Liver (tissue), 9 donors: Measurements from ENCODE around the gene SVEP1. TPM values are rescaled to one million over a fixed set of nuclear protein-coding genes. Genes with fewer than 3 reads are reported as not detected.

Experiments used
- DNase-seq: peaks from one replicate; pipeline ENCODE4 v3.0.0-alpha.2; 2017; ENCODE audit warnings: low spot score
- H3K27ac ChIP-seq, 2 donors: one replicate each; pipeline ENCODE4 v1.7.0; 2013; ENCODE audit warnings: inconsistent platforms in 2 of 2, low read length in 2 of 2, control low read depth in 1 of 2, low read depth in 1 of 2, mild to moderate bottlenecking in 1 of 2
- H3K27me3 ChIP-seq, 4 donors: one replicate each; pipeline versions ENCODE4 v1.6.1 to v1.7.0; 2013; ENCODE audit warnings: low read length in 3 of 4, inconsistent platforms in 1 of 4, mild to moderate bottlenecking in 1 of 4, moderate library complexity in 1 of 4; ENCODE audit not compliant: control insufficient read depth in 4 of 4, insufficient read depth in 4 of 4
- H3K36me3 ChIP-seq, 4 donors: one replicate each; pipeline versions ENCODE4 v1.6.1 to v1.7.0; 2013; ENCODE audit warnings: low read length in 3 of 4, mild to moderate bottlenecking in 3 of 4, low read depth in 1 of 4, moderate library complexity in 1 of 4; ENCODE audit not compliant: control insufficient read depth in 4 of 4, insufficient read depth in 3 of 4
- H3K4me1 ChIP-seq, 4 donors: one replicate each; pipeline versions ENCODE4 v1.6.1 to v1.7.0; 2013; ENCODE audit warnings: low read length in 3 of 4, mild to moderate bottlenecking in 3 of 4, moderate library complexity in 1 of 4; ENCODE audit not compliant: control insufficient read depth in 4 of 4, insufficient read depth in 4 of 4
- H3K4me3 ChIP-seq, 3 donors: one replicate each; pipeline versions ENCODE4 v1.6.1 to v1.7.0; 2013; ENCODE audit warnings: low read length in 3 of 3, control low read depth in 1 of 3, low read depth in 1 of 3, mild to moderate bottlenecking in 1 of 3
- H3K9ac ChIP-seq, 2 donors: one replicate each; pipeline ENCODE4 v1.7.0; 2013; ENCODE audit warnings: low read length in 2 of 2, mild to moderate bottlenecking in 2 of 2, moderate library complexity in 2 of 2, control low read depth in 1 of 2, low read depth in 1 of 2
- H3K9me3 ChIP-seq, 4 donors: one replicate each; pipeline versions ENCODE4 v1.6.1 to v1.7.0; 2013; ENCODE audit warnings: low read length in 3 of 4; ENCODE audit not compliant: control insufficient read depth in 4 of 4
- EGR1 ChIP-seq, 2 donors: IDR thresholded peaks; 2 replicates each; pipeline ENCODE4 v1.6.1; 2016 to 2018; ENCODE audit warnings: antibody characterized with exemption in 2 of 2, low read depth in 2 of 2
- FOXA1 ChIP-seq: IDR thresholded peaks from 2 replicates; pipeline ENCODE4 v1.6.1; 2016; ENCODE audit warnings: antibody characterized with exemption
- FOXA2 ChIP-seq: IDR thresholded peaks from 2 replicates; pipeline ENCODE4 v1.6.1; 2016; ENCODE audit warnings: antibody characterized with exemption
- GABPA ChIP-seq, 2 donors: IDR thresholded peaks in 1 of 2; conservative IDR thresholded peaks in 1 of 2; 2 replicates each; pipeline ENCODE4 v1.6.1; 2016; ENCODE audit warnings: antibody characterized with exemption in 2 of 2, mild to moderate bottlenecking in 1 of 2, moderate library complexity in 1 of 2
- HNF4A ChIP-seq, 2 donors: conservative IDR thresholded peaks; 2 replicates each; pipeline ENCODE4 v1.6.1; 2016; ENCODE audit warnings: antibody characterized with exemption in 2 of 2, mild to moderate bottlenecking in 2 of 2
- HNF4G ChIP-seq: IDR thresholded peaks from 2 replicates; pipeline ENCODE4 v1.6.1; 2016; ENCODE audit warnings: antibody characterized with exemption
- JUND ChIP-seq, 2 donors: IDR thresholded peaks; 2 replicates each; pipeline ENCODE4 v1.6.1; 2016; ENCODE audit warnings: antibody characterized with exemption in 2 of 2
- NR2F2 ChIP-seq: IDR thresholded peaks from 2 replicates; pipeline ENCODE4 v1.6.1; 2016; ENCODE audit warnings: antibody characterized with exemption
- RAD21 ChIP-seq, 2 donors: IDR thresholded peaks; 2 replicates each; pipeline ENCODE4 v1.6.1; 2016; ENCODE audit warnings: antibody characterized with exemption in 2 of 2, mild to moderate bottlenecking in 2 of 2
- RXRA ChIP-seq, 2 donors: IDR thresholded peaks; 2 replicates each; pipeline ENCODE4 v1.6.1; 2017 to 2018; ENCODE audit warnings: antibody characterized with exemption in 2 of 2, mild to moderate bottlenecking in 1 of 2
- SP1 ChIP-seq: IDR thresholded peaks from 2 replicates; pipeline ENCODE4 v1.6.1; 2018; ENCODE audit warnings: antibody characterized with exemption, mild to moderate bottlenecking
- TAF1 ChIP-seq: conservative IDR thresholded peaks from 2 replicates; pipeline ENCODE4 v1.6.1; 2016; ENCODE audit warnings: antibody characterized with exemption, mild to moderate bottlenecking
- YY1 ChIP-seq: IDR thresholded peaks from 2 replicates; pipeline ENCODE4 v1.6.1; 2016; ENCODE audit warnings: antibody characterized with exemption, mild to moderate bottlenecking
- WGBS: extraction: QIAGEN DNeasy Blood & Tissue Kit; methylation state at CpG from one replicate; pipeline ENCODE4 v1.1.7; 2013; 5-methylcytosine and 5-hydroxymethylcytosine counted together
- polyA plus RNA-seq, 2 donors: library from polyadenylated mRNA; stranded (reverse) in 1 of 2; unstranded in 1 of 2; fragments of 200-250 nt in 1 of 2; fragments of >200 nt in 1 of 2; fragmentation: Nextera tagmentation in 1 of 2; extraction: Ambion mirVana in 1 of 2; gene quantifications; one replicate each; pipeline versions ENCODE4 v1.2.1 to v1.2.3, GENCODE V29; 2013 to 2015
- total RNA-seq, 2 donors: library from RNA; depleted of rRNA; stranded (reverse); fragments of >200 nt; gene quantifications; one replicate each; pipeline ENCODE4 v1.2.3, GENCODE V29; 2014
- TF ChIP-seq, protein P1 (sequence below): fragments of 150-350 bp; IDR thresholded peaks from 2 replicates; pipeline ENCODE4 v1.5.1; 2017; ENCODE audit warnings: improper control_type of control experiment, low read depth, low read length; ENCODE audit not compliant: missing input control
- TF ChIP-seq, protein P2 (sequence below): IDR thresholded peaks from 2 replicates; pipeline ENCODE4 v1.6.1; 2016; ENCODE audit warnings: antibody characterized with exemption
- TF ChIP-seq, protein P3 (sequence below): IDR thresholded peaks from 2 replicates; pipeline ENCODE4 v1.6.1; 2016; ENCODE audit warnings: antibody characterized with exemption
- TF ChIP-seq, protein P4 (sequence below): IDR thresholded peaks from 2 replicates; pipeline ENCODE4 v1.6.1; 2016; ENCODE audit warnings: antibody characterized with exemption, mild to moderate bottlenecking
- donor health status: healthy.
- donor health status: healthy.
- donor health status: healthy.
- donor health status: healthy.
- donor health status: healthy.

Gene SVEP1
- total and polyA plus RNA-seq, 4 donors, result 0.58 to 7.5 (median 1.8) TPM

DNA sequence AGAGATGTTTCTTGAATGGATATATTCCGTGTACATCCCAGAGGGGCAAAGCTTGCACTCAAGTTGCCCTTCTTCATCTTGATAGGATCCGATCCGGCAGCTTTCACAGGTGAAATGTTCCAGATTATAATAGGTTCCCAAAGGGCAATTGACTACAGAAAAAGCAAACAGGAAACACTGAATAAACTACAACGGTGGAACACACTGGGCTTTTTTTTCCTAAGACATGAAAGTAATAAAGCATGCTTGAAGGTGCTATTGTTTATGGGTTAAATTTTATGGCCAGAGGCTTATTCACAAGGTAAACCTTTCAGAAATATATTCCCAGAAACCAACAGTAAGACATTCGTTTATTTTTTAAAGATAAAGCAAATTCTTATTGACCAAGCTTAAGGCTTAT lies 110.6 kb downstream of the SVEP1 start:
- Histone ChIP-seq H3K27me3 (peaks cover 0 to 3% (median 0%) of the 10 kb centered on the region in 4 donors), H3K36me3 (no peaks in the 10 kb centered on the region), H3K4me1 (no peaks in the 10 kb centered on the region), H3K9me3 (no peaks in the 10 kb centered on the region), H3K4me3 (no peak overlapping the region), H3K27ac (no peak overlapping the region), H3K9ac (no peak overlapping the region)
- TF ChIP-seq SP1, result no peak
- TF ChIP-seq FOXA1, result no peak
- no peak for TF ChIP-seq YY1
- DNase-seq, result no peak
- WGBS, result 44% methylated on average over 5 of the region's 5 CpGs

DNA sequence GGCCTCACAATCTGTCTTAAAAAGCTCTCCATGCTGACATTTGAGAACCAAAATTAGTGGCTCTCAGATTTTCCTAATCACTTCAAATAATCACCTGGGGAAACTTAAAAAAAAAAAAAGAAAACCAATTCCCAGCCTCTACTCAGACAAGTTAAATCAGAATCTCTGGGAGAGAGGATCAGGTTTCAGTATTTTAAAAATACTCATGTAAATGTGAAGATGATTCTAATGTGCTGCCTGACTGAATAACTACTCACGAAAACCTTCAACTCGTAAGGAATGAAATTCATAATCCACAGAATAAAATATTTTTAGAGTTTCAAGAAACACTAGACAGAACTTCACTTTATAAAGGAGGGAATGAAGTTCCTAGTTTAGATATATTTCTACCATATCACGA lies 114.4 kb downstream of the SVEP1 start:
- H3K36me3 ChIP-seq, result no peaks in the 10 kb centered on the region
- H3K27ac ChIP-seq, result no peak overlapping the region
- WGBS, result 88% methylated on average over 3 of the region's 3 CpGs
- H3K27me3 ChIP-seq, result peaks cover 0 to 6% (median 0%) of the 10 kb centered on the region in 4 donors
- H3K9me3 ChIP-seq, result no peaks in the 10 kb centered on the region
- H3K4me3 ChIP-seq, result no peak overlapping the region
- TF ChIP-seq TAF1, result no peak
- no peak for TF ChIP-seq RXRA (IDR thresholded peaks at IDR 0.05)
- no peak for TF ChIP-seq GABPA (IDR thresholded peaks at IDR 0.05 in 1 of 2, conservative IDR thresholded peaks at IDR 0.05 in 1 of 2)
- TF ChIP-seq, protein P1, sequence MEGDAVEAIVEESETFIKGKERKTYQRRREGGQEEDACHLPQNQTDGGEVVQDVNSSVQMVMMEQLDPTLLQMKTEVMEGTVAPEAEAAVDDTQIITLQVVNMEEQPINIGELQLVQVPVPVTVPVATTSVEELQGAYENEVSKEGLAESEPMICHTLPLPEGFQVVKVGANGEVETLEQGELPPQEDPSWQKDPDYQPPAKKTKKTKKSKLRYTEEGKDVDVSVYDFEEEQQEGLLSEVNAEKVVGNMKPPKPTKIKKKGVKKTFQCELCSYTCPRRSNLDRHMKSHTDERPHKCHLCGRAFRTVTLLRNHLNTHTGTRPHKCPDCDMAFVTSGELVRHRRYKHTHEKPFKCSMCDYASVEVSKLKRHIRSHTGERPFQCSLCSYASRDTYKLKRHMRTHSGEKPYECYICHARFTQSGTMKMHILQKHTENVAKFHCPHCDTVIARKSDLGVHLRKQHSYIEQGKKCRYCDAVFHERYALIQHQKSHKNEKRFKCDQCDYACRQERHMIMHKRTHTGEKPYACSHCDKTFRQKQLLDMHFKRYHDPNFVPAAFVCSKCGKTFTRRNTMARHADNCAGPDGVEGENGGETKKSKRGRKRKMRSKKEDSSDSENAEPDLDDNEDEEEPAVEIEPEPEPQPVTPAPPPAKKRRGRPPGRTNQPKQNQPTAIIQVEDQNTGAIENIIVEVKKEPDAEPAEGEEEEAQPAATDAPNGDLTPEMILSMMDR, result no peak
- TF ChIP-seq FOXA1, result no peak
- no peak for TF ChIP-seq NR2F2
- TF ChIP-seq RAD21 (IDR thresholded peaks at IDR 0.05), result no peak
- no peak for TF ChIP-seq FOXA2
- TF ChIP-seq EGR1 (IDR thresholded peaks at IDR 0.05; ENCODE audit: low read depth in 2 of 2), result no peak
- TF ChIP-seq HNF4G, result no peak
- no peak for TF ChIP-seq JUND (IDR thresholded peaks at IDR 0.05)
- H3K4me1 ChIP-seq, result no peaks in the 10 kb centered on the region
- H3K9ac ChIP-seq, result no peak overlapping the region
- no peak for DNase-seq

DNA sequence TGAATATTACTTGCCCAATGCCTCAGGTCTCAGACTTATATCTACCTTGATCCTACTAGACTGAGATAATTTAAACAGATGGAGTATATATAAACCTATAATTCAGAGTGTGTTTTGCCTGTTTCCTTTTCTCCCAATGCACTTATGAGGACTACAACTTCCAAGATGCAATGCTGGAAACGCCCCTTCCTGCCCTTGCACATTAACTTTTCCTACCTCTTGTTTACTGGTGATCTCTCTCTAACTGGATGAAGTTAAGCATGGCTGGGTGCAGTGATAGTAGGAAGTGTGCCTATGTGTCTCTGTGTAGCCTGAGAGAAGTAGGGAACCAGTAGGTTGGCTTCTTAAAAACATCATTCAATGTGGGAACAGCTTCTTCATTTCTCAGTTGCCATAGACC lies 115.2 kb downstream of the SVEP1 start:
- DNase-seq, result no peak
- H3K9me3 ChIP-seq, result no peaks in the 10 kb centered on the region
- H3K9ac ChIP-seq, result no peak overlapping the region
- no peak overlapping the region for H3K27ac ChIP-seq
- peaks cover 0 to 3% (median 0%) of the 10 kb centered on the region in 4 donors for H3K27me3 ChIP-seq
- no peaks in the 10 kb centered on the region for H3K4me1 ChIP-seq
- H3K4me3 ChIP-seq, result no peak overlapping the region
- TF ChIP-seq RAD21 (IDR thresholded peaks at IDR 0.05) (no peak), YY1 (no peak)
- TF ChIP-seq, protein P2, sequence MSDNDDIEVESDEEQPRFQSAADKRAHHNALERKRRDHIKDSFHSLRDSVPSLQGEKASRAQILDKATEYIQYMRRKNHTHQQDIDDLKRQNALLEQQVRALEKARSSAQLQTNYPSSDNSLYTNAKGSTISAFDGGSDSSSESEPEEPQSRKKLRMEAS, result no peak
- WGBS, result 88% methylated on average over 1 of the region's 1 CpG
- H3K36me3 ChIP-seq, result no peaks in the 10 kb centered on the region

DNA sequence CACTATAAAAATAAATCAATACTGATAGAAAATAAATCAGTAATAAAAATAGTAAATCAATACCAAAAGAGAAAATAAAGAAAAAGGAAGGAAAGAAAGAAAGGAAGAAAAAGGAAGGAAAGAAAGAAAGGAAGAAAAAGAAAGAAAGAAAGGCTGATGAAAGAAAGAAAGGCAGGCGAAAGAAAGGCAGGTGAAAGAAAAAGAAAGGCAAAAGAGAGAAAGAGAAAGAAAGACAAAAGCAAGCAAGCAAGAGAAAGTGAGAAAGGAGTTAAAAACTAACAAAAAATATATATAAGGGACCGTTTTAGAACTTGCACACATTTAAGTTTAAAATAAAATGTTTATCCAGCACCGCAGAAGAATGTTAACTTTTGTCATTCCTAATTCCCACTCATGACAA lies 116.0 kb downstream of the SVEP1 start:
- no peaks in the 10 kb centered on the region for H3K4me1 ChIP-seq
- no peaks in the 10 kb centered on the region for H3K9me3 ChIP-seq
- no peak overlapping the region for H3K4me3 ChIP-seq
- no peaks in the 10 kb centered on the region for H3K36me3 ChIP-seq
- no peak overlapping the region for H3K9ac ChIP-seq
- TF ChIP-seq HNF4A (conservative IDR thresholded peaks at IDR 0.05), result no peak
- TF ChIP-seq NR2F2, result no peak
- no peak for TF ChIP-seq HNF4G
- TF ChIP-seq RAD21 (IDR thresholded peaks at IDR 0.05), result no peak
- TF ChIP-seq YY1, result no peak
- TF ChIP-seq, protein P3, sequence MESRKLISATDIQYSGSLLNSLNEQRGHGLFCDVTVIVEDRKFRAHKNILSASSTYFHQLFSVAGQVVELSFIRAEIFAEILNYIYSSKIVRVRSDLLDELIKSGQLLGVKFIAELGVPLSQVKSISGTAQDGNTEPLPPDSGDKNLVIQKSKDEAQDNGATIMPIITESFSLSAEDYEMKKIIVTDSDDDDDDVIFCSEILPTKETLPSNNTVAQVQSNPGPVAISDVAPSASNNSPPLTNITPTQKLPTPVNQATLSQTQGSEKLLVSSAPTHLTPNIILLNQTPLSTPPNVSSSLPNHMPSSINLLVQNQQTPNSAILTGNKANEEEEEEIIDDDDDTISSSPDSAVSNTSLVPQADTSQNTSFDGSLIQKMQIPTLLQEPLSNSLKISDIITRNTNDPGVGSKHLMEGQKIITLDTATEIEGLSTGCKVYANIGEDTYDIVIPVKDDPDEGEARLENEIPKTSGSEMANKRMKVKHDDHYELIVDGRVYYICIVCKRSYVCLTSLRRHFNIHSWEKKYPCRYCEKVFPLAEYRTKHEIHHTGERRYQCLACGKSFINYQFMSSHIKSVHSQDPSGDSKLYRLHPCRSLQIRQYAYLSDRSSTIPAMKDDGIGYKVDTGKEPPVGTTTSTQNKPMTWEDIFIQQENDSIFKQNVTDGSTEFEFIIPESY, result no peak
- TF ChIP-seq, protein P4, sequence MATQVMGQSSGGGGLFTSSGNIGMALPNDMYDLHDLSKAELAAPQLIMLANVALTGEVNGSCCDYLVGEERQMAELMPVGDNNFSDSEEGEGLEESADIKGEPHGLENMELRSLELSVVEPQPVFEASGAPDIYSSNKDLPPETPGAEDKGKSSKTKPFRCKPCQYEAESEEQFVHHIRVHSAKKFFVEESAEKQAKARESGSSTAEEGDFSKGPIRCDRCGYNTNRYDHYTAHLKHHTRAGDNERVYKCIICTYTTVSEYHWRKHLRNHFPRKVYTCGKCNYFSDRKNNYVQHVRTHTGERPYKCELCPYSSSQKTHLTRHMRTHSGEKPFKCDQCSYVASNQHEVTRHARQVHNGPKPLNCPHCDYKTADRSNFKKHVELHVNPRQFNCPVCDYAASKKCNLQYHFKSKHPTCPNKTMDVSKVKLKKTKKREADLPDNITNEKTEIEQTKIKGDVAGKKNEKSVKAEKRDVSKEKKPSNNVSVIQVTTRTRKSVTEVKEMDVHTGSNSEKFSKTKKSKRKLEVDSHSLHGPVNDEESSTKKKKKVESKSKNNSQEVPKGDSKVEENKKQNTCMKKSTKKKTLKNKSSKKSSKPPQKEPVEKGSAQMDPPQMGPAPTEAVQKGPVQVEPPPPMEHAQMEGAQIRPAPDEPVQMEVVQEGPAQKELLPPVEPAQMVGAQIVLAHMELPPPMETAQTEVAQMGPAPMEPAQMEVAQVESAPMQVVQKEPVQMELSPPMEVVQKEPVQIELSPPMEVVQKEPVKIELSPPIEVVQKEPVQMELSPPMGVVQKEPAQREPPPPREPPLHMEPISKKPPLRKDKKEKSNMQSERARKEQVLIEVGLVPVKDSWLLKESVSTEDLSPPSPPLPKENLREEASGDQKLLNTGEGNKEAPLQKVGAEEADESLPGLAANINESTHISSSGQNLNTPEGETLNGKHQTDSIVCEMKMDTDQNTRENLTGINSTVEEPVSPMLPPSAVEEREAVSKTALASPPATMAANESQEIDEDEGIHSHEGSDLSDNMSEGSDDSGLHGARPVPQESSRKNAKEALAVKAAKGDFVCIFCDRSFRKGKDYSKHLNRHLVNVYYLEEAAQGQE, result no peak
- no peak for TF ChIP-seq FOXA2
- H3K27ac ChIP-seq, result no peak overlapping the region
- WGBS, result 75% methylated on average over 3 of the region's 3 CpGs
- DNase-seq, result no peak
- peaks cover 0 to 3% (median 0%) of the 10 kb centered on the region in 4 donors for H3K27me3 ChIP-seq
